K562 (cell line): ENCODE measurements around the gene FAM43B. TPM values are rescaled to one million over a fixed set of nuclear protein-coding genes. Genes with fewer than 3 reads are reported as not detected.

Experiments
- BRF1 ChIP-seq: IDR thresholded peaks from 3 replicates; pipeline ENCODE4 v1.6.1; 2011; ENCODE audit warnings: borderline replicate concordance, mild to moderate bottlenecking; ENCODE audit not compliant: insufficient read length; ENCODE audit errors: extremely low read depth
- CXXC5 ChIP-seq: fragments of 250-450 bp; sonication (Bioruptor Pico); IDR thresholded peaks from 2 replicates; pipeline ENCODE4 v1.8.0; 2022; ENCODE audit warnings: inconsistent platforms, mild to moderate bottlenecking, moderate library complexity
- ERF ChIP-seq: fragments of 450-650 bp; formaldehyde crosslinking; IDR thresholded peaks from 2 replicates; pipeline ENCODE4 v1.4.0; 2020; ENCODE audit warnings: mild to moderate bottlenecking, mixed read lengths
- MAFG ChIP-seq: fragments of 450-650 bp; conservative IDR thresholded peaks from 2 replicates; pipeline ENCODE4 v1.6.1; 2016; ENCODE audit warnings: missing genetic modification characterization, missing compliant biosample characterization
- NCOA2 ChIP-seq, 2 experiments: fragments of 450-650 bp; IDR thresholded peaks; 2 replicates each; pipeline ENCODE4 v1.6.1; 2018; ENCODE audit warnings: mild to moderate bottlenecking in 2 of 2, moderate library complexity in 1 of 2; ENCODE audit not compliant: partially characterized antibody in 2 of 2
- NCOA6 ChIP-seq: fragments of 450-650 bp; IDR thresholded peaks from 2 replicates; pipeline ENCODE4 v1.6.1; 2017; ENCODE audit warnings: mild to moderate bottlenecking
- NFE2L1 ChIP-seq: fragments of 450-650 bp; IDR thresholded peaks from 2 replicates; pipeline ENCODE4 v1.6.1; 2016; ENCODE audit warnings: missing genetic modification characterization, low read depth, mild to moderate bottlenecking, missing compliant biosample characterization, moderate library complexity, borderline replicate concordance
- PHB2 ChIP-seq: fragments of 450-650 bp; IDR thresholded peaks from 2 replicates; pipeline ENCODE4 v1.6.1; 2017; ENCODE audit warnings: low read depth
- POU5F1 ChIP-seq: fragments of 150-350 bp; IDR thresholded peaks from 2 replicates; pipeline ENCODE4 v1.6.1; 2014; ENCODE audit warnings: borderline replicate concordance, low read length, low read depth, mild to moderate bottlenecking; ENCODE audit not compliant: partially characterized antibody
- RBFOX2 ChIP-seq: fragments of 200-400 bp; formaldehyde crosslinking; IDR thresholded peaks from 2 replicates; pipeline ENCODE4 v1.6.1; 2017; ENCODE audit warnings: low read depth, mild to moderate bottlenecking, low read length, moderate library complexity
- SIN3B ChIP-seq: fragments of 450-650 bp; IDR thresholded peaks from 2 replicates; pipeline ENCODE4 v1.6.1; 2017; ENCODE audit warnings: low read depth, mild to moderate bottlenecking, moderate library complexity
- TRIM24 ChIP-seq, 2 experiments: fragments of 450-650 bp; IDR thresholded peaks; 2 replicates each; pipeline ENCODE4 v1.6.1; 2016
- ZFP1 ChIP-seq: fragments of 450-650 bp; formaldehyde crosslinking; IDR thresholded peaks from 2 replicates; pipeline ENCODE4 v1.4.0; 2020; ENCODE audit warnings: mild to moderate bottlenecking, mixed read lengths
- ZFP36 ChIP-seq: fragments of 150-350 bp; IDR thresholded peaks from 2 replicates; pipeline ENCODE4 v1.6.1; 2018; ENCODE audit warnings: low read length, low read depth; ENCODE audit not compliant: partially characterized antibody
- ZNF124 ChIP-seq: sonication (generic); formaldehyde crosslinking; IDR thresholded peaks from 2 replicates; pipeline ENCODE4 v1.8.1; 2022; ENCODE audit warnings: missing genetic modification reagents
- ZNF217 ChIP-seq: sonication (generic); formaldehyde crosslinking; IDR thresholded peaks from 2 replicates; pipeline ENCODE4 v1.8.0; 2022; ENCODE audit warnings: mild to moderate bottlenecking, missing genetic modification reagents
- ZNF3 ChIP-seq: fragments of 250-450 bp; sonication (Bioruptor Pico); IDR thresholded peaks from 2 replicates; pipeline ENCODE4 v1.5.0; 2021; ENCODE audit warnings: mild to moderate bottlenecking, moderate library complexity
- ZNF408 ChIP-seq: fragments of 250-450 bp; sonication (Bioruptor Pico); IDR thresholded peaks from 2 replicates; pipeline ENCODE4 v1.4.0; 2020; ENCODE audit warnings: low read depth, mild to moderate bottlenecking, moderate library complexity
- polyA plus RNA-seq, 8 experiments: library from polyadenylated mRNA; depleted of rRNA in 4 of 8; stranded (reverse) in 5 of 8; unstranded in 3 of 8; fragments of >200 nt; fragmentation: Nextera tagmentation in 2 of 8; fragmentation: Illumina TruSeq in 1 of 8; extraction: Ambion mirVana in 2 of 8; extraction: Trizol in 1 of 8; gene quantifications; 2 replicates each; pipeline versions ENCODE4 v1.2.1 to v1.2.3, GENCODE V29; 2011 to 2014; ENCODE audit warnings: inconsistent platforms in 1 of 8, missing spikeins in 1 of 8
- total RNA-seq, 7 experiments: library from RNA; depleted of rRNA in 6 of 7; stranded (reverse); fragments of >200 nt in 6 of 7; fragmentation: Illumina TruSeq in 2 of 7; extraction: Trizol in 2 of 7; gene quantifications; 2 replicates each; pipeline versions ENCODE4 v1.2.1 to v1.2.3, GENCODE V29; 2011 to 2021; ENCODE audit warnings: low replicate concordance in 1 of 7
- TF ChIP-seq, protein P1 (sequence below): sonication (generic); formaldehyde crosslinking; IDR thresholded peaks from 2 replicates; pipeline ENCODE4 v1.8.1; 2023; ENCODE audit warnings: mild to moderate bottlenecking, missing genetic modification reagents, moderate library complexity
- TF ChIP-seq, protein P2 (sequence below): fragments of 450-650 bp; formaldehyde crosslinking; IDR thresholded peaks from 2 replicates; pipeline ENCODE4 v1.4.0; 2020; ENCODE audit warnings: mild to moderate bottlenecking
- TF ChIP-seq, protein P3 (sequence below): fragments of 450-650 bp; IDR thresholded peaks from 2 replicates; pipeline ENCODE4 v1.6.1; 2014; ENCODE audit warnings: low read depth, mild to moderate bottlenecking, moderate library complexity, borderline replicate concordance
- TF ChIP-seq, protein P4 (sequence below): fragments of 250-450 bp; sonication (Bioruptor Pico); IDR thresholded peaks from 2 replicates; pipeline ENCODE4 v1.6.1; 2021; ENCODE audit warnings: mild to moderate bottlenecking

FAM43B gene
- total and polyA plus RNA-seq, 9 of the 15 experiments (the other 6 are each of a cell fraction or from before 2014, with no cell fraction given), result not detected

DNA sequence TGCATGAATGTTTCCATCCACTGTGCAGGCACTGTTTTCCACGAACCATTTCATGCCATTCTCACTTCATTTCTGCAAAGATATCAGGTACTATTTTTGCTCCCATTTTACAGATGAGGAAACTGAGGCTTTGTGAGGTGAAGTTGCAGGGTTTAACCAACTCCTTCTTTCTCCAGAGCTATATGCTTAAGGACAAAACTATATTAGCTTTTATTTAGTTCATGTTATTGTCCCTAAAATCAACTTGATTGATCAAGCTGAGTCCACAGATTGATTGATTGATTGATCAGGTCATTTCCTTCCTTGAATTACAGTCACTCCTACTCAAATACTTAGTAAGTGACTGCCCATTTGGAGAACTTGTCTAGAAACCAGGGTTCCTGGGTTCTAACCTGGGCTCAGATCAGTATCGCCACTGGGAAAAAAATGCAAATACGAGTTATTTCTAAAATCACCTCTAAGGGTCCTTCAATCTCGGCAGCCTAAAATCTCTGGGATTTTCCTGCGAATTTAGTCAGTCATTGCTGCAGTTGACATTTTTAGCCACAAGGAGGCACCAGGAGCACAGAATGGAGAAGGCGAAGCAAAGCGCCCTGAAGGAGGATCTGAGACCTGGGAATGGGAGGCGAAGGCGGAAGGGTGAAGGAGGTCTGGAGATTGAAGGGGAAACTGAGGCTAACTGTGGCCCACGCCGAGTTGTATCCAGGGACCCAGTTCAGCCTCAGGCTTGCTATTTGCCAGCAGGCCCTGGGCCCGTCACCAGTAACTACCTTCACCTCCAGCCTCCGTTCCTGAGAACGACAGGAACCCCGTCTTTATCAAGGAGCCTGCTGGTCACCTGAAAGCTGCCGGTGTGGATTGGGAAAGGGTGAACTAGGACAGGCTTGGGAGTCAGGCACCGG lies 30.2 kb upstream of the FAM43B start (continued):
- TF ChIP-seq, protein P1, sequence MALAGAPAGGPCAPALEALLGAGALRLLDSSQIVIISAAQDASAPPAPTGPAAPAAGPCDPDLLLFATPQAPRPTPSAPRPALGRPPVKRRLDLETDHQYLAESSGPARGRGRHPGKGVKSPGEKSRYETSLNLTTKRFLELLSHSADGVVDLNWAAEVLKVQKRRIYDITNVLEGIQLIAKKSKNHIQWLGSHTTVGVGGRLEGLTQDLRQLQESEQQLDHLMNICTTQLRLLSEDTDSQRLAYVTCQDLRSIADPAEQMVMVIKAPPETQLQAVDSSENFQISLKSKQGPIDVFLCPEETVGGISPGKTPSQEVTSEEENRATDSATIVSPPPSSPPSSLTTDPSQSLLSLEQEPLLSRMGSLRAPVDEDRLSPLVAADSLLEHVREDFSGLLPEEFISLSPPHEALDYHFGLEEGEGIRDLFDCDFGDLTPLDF (CRISPR knock-in tag), result no peak
- TF ChIP-seq ZFP1 (CRISPR knock-in tag) (no peak), ERF (CRISPR knock-in tag) (no peak), POU5F1 (no peak), ZFP36 (no peak), MAFG (peak; percentile 69), NCOA6 (no peak), NFE2L1 (tag) (no peak), ZNF408 (CRISPR knock-in tag) (no peak), SIN3B (no peak), CXXC5 (CRISPR knock-in tag) (no peak), ZNF3 (CRISPR knock-in tag) (no peak), NCOA2 (IDR thresholded peaks at IDR 0.05; ENCODE audit: partially characterized antibody in 2 of 2) (no peak), RBFOX2 (no peak), ZNF124 (no peak), TRIM24 (IDR thresholded peaks at IDR 0.05) (no peak), PHB2 (0 out of 2 replicates have a peak, but pooled peaks have one; percentile 19), ZNF217 (CRISPR knock-in tag) (no peak), BRF1 (no peak)
- TF ChIP-seq, protein P2, sequence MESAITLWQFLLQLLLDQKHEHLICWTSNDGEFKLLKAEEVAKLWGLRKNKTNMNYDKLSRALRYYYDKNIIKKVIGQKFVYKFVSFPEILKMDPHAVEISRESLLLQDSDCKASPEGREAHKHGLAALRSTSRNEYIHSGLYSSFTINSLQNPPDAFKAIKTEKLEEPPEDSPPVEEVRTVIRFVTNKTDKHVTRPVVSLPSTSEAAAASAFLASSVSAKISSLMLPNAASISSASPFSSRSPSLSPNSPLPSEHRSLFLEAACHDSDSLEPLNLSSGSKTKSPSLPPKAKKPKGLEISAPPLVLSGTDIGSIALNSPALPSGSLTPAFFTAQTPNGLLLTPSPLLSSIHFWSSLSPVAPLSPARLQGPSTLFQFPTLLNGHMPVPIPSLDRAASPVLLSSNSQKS (CRISPR knock-in tag), result no peak
- TF ChIP-seq, protein P3, sequence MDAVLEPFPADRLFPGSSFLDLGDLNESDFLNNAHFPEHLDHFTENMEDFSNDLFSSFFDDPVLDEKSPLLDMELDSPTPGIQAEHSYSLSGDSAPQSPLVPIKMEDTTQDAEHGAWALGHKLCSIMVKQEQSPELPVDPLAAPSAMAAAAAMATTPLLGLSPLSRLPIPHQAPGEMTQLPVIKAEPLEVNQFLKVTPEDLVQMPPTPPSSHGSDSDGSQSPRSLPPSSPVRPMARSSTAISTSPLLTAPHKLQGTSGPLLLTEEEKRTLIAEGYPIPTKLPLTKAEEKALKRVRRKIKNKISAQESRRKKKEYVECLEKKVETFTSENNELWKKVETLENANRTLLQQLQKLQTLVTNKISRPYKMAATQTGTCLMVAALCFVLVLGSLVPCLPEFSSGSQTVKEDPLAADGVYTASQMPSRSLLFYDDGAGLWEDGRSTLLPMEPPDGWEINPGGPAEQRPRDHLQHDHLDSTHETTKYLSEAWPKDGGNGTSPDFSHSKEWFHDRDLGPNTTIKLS, result no peak
- TF ChIP-seq, protein P4, sequence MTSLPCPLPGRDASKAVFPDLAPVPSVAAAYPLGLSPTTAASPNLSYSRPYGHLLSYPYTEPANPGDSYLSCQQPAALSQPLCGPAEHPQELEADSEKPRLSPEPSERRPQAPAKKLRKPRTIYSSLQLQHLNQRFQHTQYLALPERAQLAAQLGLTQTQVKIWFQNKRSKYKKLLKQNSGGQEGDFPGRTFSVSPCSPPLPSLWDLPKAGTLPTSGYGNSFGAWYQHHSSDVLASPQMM (CRISPR knock-in tag), result no peak
